Activated gamma-delta T cell (primary cell): ENCODE results near the gene TFEB.

Experiments
- DNase-seq: peaks from one replicate; lab custom pipeline; 2025; lab: John Stamatoyannopoulos, UW

The TFEB gene

GRCh38 chr6:41675176-41675775 lies 60.1 kb downstream of the TFEB start:
- DNase-seq = no peak

GRCh38 chr6:41674231-41675000 lies 61.0 kb downstream of the TFEB start:
- no peak for DNase-seq

- no peak for DNase-seq
Observed at GRCh38 chr6:41673704-41674000, 61.8 kb downstream of the TFEB start.

- no peak for DNase-seq
Observed at GRCh38 chr6:41672816-41673703, 62.3 kb downstream of the TFEB start.

GRCh38 chr6:41672016-41672415 lies 63.4 kb downstream of the TFEB start:
- DNase-seq = no peak

- DNase-seq = no peak
Observed at GRCh38 chr6:41671376-41671775, 64.0 kb downstream of the TFEB start.

GRCh38 chr6:41670703-41671360 lies 64.6 kb downstream of the TFEB start:
- no peak for DNase-seq

- DNase-seq = no peak
Observed at GRCh38 chr6:41668968-41669367, 66.4 kb downstream of the TFEB start.

- DNase-seq = no peak
Observed at GRCh38 chr6:41667195-41667594, 68.2 kb downstream of the TFEB start.

- no peak for DNase-seq
Observed at GRCh38 chr6:41664271-41664670, 71.1 kb downstream of the TFEB start.

GRCh38 chr6:41663568-41663967 lies 71.8 kb downstream of the TFEB start:
- no peak for DNase-seq

- DNase-seq = no peak
Observed at GRCh38 chr6:41659935-41660334, 75.5 kb downstream of the TFEB start.

GRCh38 chr6:41658636-41659035 lies 76.8 kb downstream of the TFEB start:
- DNase-seq = no peak

GRCh38 chr6:41657131-41658094 lies 78.0 kb downstream of the TFEB start:
- no peak for DNase-seq

GRCh38 chr6:41656002-41656691 lies 79.3 kb downstream of the TFEB start:
- no peak for DNase-seq

GRCh38 chr6:41655646-41656001 lies 79.8 kb downstream of the TFEB start:
- DNase-seq = no peak

GRCh38 chr6:41655176-41655575 lies 80.2 kb downstream of the TFEB start:
- no peak for DNase-seq

- DNase-seq = no peak
Observed at GRCh38 chr6:41654698-41655151, 80.7 kb downstream of the TFEB start.

GRCh38 chr6:41654151-41654697 lies 81.2 kb downstream of the TFEB start:
- no peak for DNase-seq

GRCh38 chr6:41653691-41654090 lies 81.7 kb downstream of the TFEB start:
- no peak for DNase-seq
